Panc1 (cell line): Measurements from ENCODE around the gene DCAF6. TPM values are rescaled to one million over a fixed set of nuclear protein-coding genes. Genes with fewer than 3 reads are reported as not detected.

ENCODE experiments used
- ATAC-seq: fragments of 200-7000 bp; cut with Tn5 transposase; 2 replicates; pipeline ENCODE4 v1.9.1; 2020; ENCODE audit warnings: mild to moderate bottlenecking, moderate library complexity
- BruUV-seq: library from RNA; stranded (reverse); fragments of 400-500 nt; replicated peaks from 2 replicates; lab custom pipeline; 2021; lab: Mats Ljungman, UMichigan
- CTCF ChIA-PET: fragments of 300-600 bp; sonication (Branson Sonifier 250); formaldehyde crosslinking; loops from one replicate; lab custom pipeline; 2022; ENCODE audit warnings: antibody characterized with exemption; lab: Charles Lee
- POLR2A ChIA-PET: fragments of 300-600 bp; sonication (Branson Sonifier 250); formaldehyde crosslinking; loops from one replicate; lab custom pipeline; 2022; ENCODE audit warnings: antibody characterized with exemption; lab: Charles Lee
- DNase-seq: peaks from one replicate; pipeline ENCODE4 v3.0.0-alpha.2; 2010; ENCODE audit warnings: low read depth, low spot score
- H3K27ac ChIP-seq: 2 replicates; pipeline ENCODE4 v1.5.1; 2011; ENCODE audit warnings: mild to moderate bottlenecking, low read length, inconsistent platforms
- H3K27me3 ChIP-seq: fragments of 200-500 bp; sonication (Bioruptor generic); 2 replicates; pipeline ENCODE4 v1.6.0; 2014; ENCODE audit warnings: low read length, inconsistent platforms; ENCODE audit not compliant: control insufficient read depth, insufficient read depth
- H3K36me3 ChIP-seq: fragments of 200-500 bp; sonication (Bioruptor generic); 2 replicates; pipeline ENCODE4 v1.5.1; 2014; ENCODE audit warnings: inconsistent platforms, mild to moderate bottlenecking, low read length, moderate library complexity; ENCODE audit not compliant: control insufficient read depth, insufficient read depth
- H3K4me1 ChIP-seq: 2 replicates; pipeline ENCODE4 v1.5.1; 2011; ENCODE audit warnings: inconsistent platforms, mild to moderate bottlenecking, low read length, moderate library complexity; ENCODE audit not compliant: control insufficient read depth, insufficient read depth
- H3K4me3 ChIP-seq, 2 experiments: 2 replicates each; pipeline ENCODE4 v1.5.1; 2011 to 2012; ENCODE audit warnings: low read depth in 2 of 2, low read length in 2 of 2, mild to moderate bottlenecking in 2 of 2, inconsistent platforms in 1 of 2, moderate library complexity in 1 of 2
- H3K9me3 ChIP-seq: fragments of 200-500 bp; sonication (Bioruptor generic); 2 replicates; pipeline ENCODE4 v1.5.1; 2014; ENCODE audit warnings: low read depth, mild to moderate bottlenecking, inconsistent platforms, low read length, moderate library complexity; ENCODE audit not compliant: control insufficient read depth, insufficient read depth
- POLR2AphosphoS5 ChIP-seq: IDR thresholded peaks from 2 replicates; pipeline ENCODE4 v1.6.1; 2012; ENCODE audit warnings: mild to moderate bottlenecking, low read depth, low read length, moderate library complexity
- SIN3A ChIP-seq: IDR thresholded peaks from 2 replicates; pipeline ENCODE4 v1.6.1; 2012; ENCODE audit warnings: low read depth, mild to moderate bottlenecking, low read length, moderate library complexity, borderline replicate concordance; ENCODE audit not compliant: insufficient read depth
- TCF7L2 ChIP-seq: IDR thresholded peaks from 2 replicates; pipeline ENCODE4 v1.6.1; 2011; ENCODE audit warnings: mild to moderate bottlenecking, low read depth, low read length, inconsistent platforms
- in situ Hi-C: cut with HindIII; loops from 2 replicates; pipeline ENCODE4 v1.10.0; 2016; ENCODE audit warnings: low sequenced_read_pairs, low pct_unique_long_range_greater_than_20kb
- intact Hi-C: fragments of 100-400 bp; cut with micrococcal nuclease; formaldehyde crosslinking; loops from one replicate; pipeline ENCODE4 v1.10.0; 2022; ENCODE audit not compliant: unreplicated experiment
- total RNA-seq: library from RNA; stranded (reverse); gene quantifications from one replicate; pipeline ENCODE4 v1.2.1, GENCODE V29; 2021; ENCODE audit not compliant: unreplicated experiment
- TF ChIP-seq, protein P1 (sequence below), 2 experiments: IDR thresholded peaks; 2 replicates each; pipeline ENCODE4 v1.6.1; 2011 to 2012; ENCODE audit warnings: low read depth in 2 of 2, control low read depth in 1 of 2, low read length in 1 of 2, mild to moderate bottlenecking in 1 of 2, moderate library complexity in 1 of 2; ENCODE audit not compliant: insufficient read depth in 1 of 2
- TF ChIP-seq, protein P2 (sequence below): fragments of 450-650 bp; IDR thresholded peaks from 2 replicates; pipeline ENCODE4 v1.5.1; 2017; ENCODE audit warnings: mild to moderate bottlenecking

The DCAF6 gene
- total RNA-seq, 1 experiment from 2014 or later = 67.7 TPM

DNA sequence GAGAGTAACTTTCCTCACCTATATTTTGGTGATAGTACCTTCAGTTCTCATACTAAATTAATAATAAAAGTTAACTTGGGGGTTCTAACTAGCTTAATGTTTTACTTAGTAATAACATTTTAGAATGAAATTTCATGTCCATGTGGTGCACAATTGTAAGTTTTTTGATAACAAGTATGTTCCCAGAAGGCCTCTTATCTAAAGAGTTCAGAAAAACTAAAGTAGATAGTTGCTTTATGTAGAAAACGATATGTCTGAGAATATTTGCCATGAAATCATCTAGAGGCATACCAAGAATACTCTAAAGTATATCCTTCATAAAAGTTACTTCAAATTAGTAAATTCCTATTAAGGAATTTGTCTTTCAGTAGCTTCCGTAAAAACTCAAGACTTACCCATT, 12.4 kb upstream of the DCAF6 start:
- ATAC-seq (no peak), DNase-seq (no peak)
- TF ChIP-seq SIN3A = no peak
- no peak for TF ChIP-seq TCF7L2
- TF ChIP-seq, protein P1, sequence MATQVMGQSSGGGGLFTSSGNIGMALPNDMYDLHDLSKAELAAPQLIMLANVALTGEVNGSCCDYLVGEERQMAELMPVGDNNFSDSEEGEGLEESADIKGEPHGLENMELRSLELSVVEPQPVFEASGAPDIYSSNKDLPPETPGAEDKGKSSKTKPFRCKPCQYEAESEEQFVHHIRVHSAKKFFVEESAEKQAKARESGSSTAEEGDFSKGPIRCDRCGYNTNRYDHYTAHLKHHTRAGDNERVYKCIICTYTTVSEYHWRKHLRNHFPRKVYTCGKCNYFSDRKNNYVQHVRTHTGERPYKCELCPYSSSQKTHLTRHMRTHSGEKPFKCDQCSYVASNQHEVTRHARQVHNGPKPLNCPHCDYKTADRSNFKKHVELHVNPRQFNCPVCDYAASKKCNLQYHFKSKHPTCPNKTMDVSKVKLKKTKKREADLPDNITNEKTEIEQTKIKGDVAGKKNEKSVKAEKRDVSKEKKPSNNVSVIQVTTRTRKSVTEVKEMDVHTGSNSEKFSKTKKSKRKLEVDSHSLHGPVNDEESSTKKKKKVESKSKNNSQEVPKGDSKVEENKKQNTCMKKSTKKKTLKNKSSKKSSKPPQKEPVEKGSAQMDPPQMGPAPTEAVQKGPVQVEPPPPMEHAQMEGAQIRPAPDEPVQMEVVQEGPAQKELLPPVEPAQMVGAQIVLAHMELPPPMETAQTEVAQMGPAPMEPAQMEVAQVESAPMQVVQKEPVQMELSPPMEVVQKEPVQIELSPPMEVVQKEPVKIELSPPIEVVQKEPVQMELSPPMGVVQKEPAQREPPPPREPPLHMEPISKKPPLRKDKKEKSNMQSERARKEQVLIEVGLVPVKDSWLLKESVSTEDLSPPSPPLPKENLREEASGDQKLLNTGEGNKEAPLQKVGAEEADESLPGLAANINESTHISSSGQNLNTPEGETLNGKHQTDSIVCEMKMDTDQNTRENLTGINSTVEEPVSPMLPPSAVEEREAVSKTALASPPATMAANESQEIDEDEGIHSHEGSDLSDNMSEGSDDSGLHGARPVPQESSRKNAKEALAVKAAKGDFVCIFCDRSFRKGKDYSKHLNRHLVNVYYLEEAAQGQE (IDR thresholded peaks at IDR 0.05; ENCODE audit: insufficient read depth in 1 of 2, low read depth in 2 of 2, low read length in 1 of 2) = no peak
- TF ChIP-seq POLR2AphosphoS5 = no peak
- TF ChIP-seq, protein P2, sequence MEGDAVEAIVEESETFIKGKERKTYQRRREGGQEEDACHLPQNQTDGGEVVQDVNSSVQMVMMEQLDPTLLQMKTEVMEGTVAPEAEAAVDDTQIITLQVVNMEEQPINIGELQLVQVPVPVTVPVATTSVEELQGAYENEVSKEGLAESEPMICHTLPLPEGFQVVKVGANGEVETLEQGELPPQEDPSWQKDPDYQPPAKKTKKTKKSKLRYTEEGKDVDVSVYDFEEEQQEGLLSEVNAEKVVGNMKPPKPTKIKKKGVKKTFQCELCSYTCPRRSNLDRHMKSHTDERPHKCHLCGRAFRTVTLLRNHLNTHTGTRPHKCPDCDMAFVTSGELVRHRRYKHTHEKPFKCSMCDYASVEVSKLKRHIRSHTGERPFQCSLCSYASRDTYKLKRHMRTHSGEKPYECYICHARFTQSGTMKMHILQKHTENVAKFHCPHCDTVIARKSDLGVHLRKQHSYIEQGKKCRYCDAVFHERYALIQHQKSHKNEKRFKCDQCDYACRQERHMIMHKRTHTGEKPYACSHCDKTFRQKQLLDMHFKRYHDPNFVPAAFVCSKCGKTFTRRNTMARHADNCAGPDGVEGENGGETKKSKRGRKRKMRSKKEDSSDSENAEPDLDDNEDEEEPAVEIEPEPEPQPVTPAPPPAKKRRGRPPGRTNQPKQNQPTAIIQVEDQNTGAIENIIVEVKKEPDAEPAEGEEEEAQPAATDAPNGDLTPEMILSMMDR = no peak
- Histone ChIP-seq H3K4me3 (no peak overlapping the region), H3K27me3 (no peaks in the 10 kb centered on the region), H3K36me3 (no peaks in the 10 kb centered on the region; the same call in 1 of the 2 replicates), H3K9me3 (no peaks in the 10 kb centered on the region), H3K4me1 (peaks cover 26% of the 10 kb centered on the region), H3K27ac (no peak overlapping the region)
- intact Hi-C loops = no loop called here
- BruUV-seq = no TSS peak
- POLR2A ChIA-PET = no interaction called here
- CTCF ChIA-PET = interaction anchor here (0.6 to 0.7 kb wide), 2 partner anchors 158 to 165 kb away, joined by 3 read pairs; no protein-coding TSS in a partner anchor
- in situ Hi-C loops = no loop called here

DNA sequence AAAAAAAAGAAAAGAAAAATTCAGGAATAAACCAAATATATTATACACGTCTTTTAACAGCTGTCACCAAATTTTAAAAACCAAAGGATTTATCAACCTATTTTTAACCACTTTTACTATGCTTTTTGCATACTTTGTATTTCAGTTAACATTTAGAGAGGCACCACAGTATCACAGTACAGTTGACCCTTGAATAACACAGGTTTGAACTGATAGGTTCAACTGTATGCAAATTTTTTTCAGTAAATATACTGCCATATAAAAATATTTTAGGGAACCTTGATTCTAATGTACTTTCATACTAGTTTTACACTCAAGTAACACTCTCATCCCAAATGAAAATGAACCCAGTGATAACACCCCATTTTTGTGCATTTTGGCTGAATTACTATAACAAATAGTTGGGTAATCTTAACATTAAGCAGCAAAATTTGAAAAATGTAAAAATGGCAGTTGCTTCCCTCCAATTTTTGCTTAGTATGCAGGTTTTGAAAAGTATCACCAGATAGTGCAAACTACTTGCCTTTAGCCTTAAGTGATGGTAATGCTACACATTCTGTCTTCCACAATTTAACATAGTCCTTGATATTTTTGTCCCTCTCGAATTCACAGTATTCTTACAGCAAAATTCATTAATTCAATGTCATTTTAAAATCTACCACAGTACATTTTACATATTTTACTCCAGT, 11.8 kb upstream of the DCAF6 start:
- no peaks in the 10 kb centered on the region; the same call in 1 of the 2 replicates for H3K36me3 ChIP-seq
- H3K4me1 ChIP-seq = peaks cover 29% of the 10 kb centered on the region
- intact Hi-C loops = loop anchor here (5.0 kb wide), 1 partner anchor 202 kb away; the partner anchor contains the start of gene MPZL1
- H3K27me3 ChIP-seq = no peaks in the 10 kb centered on the region
- no peak for TF ChIP-seq POLR2AphosphoS5
- TF ChIP-seq, protein P1 (IDR thresholded peaks at IDR 0.05; ENCODE audit: insufficient read depth in 1 of 2, low read depth in 2 of 2, low read length in 1 of 2) = no peak
- no peak for TF ChIP-seq SIN3A
- TF ChIP-seq, protein P2 = no peak
- TF ChIP-seq TCF7L2 = no peak
- H3K4me3 ChIP-seq = no peak overlapping the region
- BruUV-seq = no TSS peak
- ChIA-PET POLR2A (no interaction called here), CTCF (no interaction called here)
- no peak overlapping the region for H3K27ac ChIP-seq
- DNase-seq (no peak), ATAC-seq (no peak)
- in situ Hi-C loops = no loop called here
- H3K9me3 ChIP-seq = no peaks in the 10 kb centered on the region
